Caco-2 (cell line): ENCODE data around the gene HEXIM2. TPM values are rescaled to one million over a fixed set of nuclear protein-coding genes. Genes with fewer than 3 reads are reported as not detected.

Experiments used
- BruUV-seq: library from RNA; stranded (reverse); fragments of 400-500 nt; replicated peaks from 2 replicates; lab custom pipeline; 2021; lab: Mats Ljungman, UMichigan
- CTCF ChIA-PET: fragments of 300-600 bp; sonication (Branson Sonifier 250); formaldehyde crosslinking; loops from one replicate; lab custom pipeline; 2022; ENCODE audit warnings: antibody characterized with exemption; lab: Charles Lee
- POLR2A ChIA-PET: fragments of 300-600 bp; sonication (Branson Sonifier 250); formaldehyde crosslinking; loops from one replicate; lab custom pipeline; 2022; ENCODE audit warnings: antibody characterized with exemption; lab: Charles Lee
- DNase-seq, 2 experiments: peaks; one replicate each; pipeline versions ENCODE4 v3.0.0 to v3.0.0-alpha.2; 2020 to 2022
- H3K27me3 ChIP-seq: replicated peaks from 2 replicates; pipeline ENCODE4 v1.6.0; 2011; ENCODE audit warnings: low read length; ENCODE audit not compliant: control insufficient read depth, insufficient read depth
- H3K36me3 ChIP-seq: 2 replicates; pipeline ENCODE4 v1.5.1; 2011; ENCODE audit warnings: low read length; ENCODE audit not compliant: control insufficient read depth, insufficient read depth
- H3K4me1 ChIP-seq: fragments of 250-450 bp; sonication (Bioruptor Pico); 2 replicates; pipeline ENCODE4 v1.5.1; 2020; ENCODE audit warnings: mild to moderate bottlenecking
- H3K4me3 ChIP-seq: 2 replicates; pipeline ENCODE4 v1.5.1; 2011; ENCODE audit warnings: low read depth, mild to moderate bottlenecking, control low read depth, low read length
- H3K9me3 ChIP-seq: fragments of 250-450 bp; sonication (Bioruptor Pico); 2 replicates; pipeline ENCODE4 v1.5.1; 2020; ENCODE audit warnings: mild to moderate bottlenecking, moderate library complexity
- H3K27ac Mint-ChIP-seq: one replicate; pipeline ENCODE4 v1.8.0; 2022; ENCODE audit warnings: mixed read lengths; ENCODE audit not compliant: unreplicated experiment
- H3K27me3 Mint-ChIP-seq: one replicate; pipeline ENCODE4 v1.8.0; 2022; ENCODE audit warnings: mixed read lengths; ENCODE audit not compliant: insufficient read depth, unreplicated experiment
- H3K36me3 Mint-ChIP-seq: one replicate; pipeline ENCODE4 v1.8.0; 2022; ENCODE audit warnings: mild to moderate bottlenecking, mixed read lengths; ENCODE audit not compliant: insufficient read depth, unreplicated experiment
- H3K4me1 Mint-ChIP-seq: one replicate; pipeline ENCODE4 v1.8.0; 2022; ENCODE audit warnings: low read depth, mixed read lengths; ENCODE audit not compliant: unreplicated experiment
- H3K4me3 Mint-ChIP-seq: one replicate; pipeline ENCODE4 v1.8.0; 2022; ENCODE audit warnings: mild to moderate bottlenecking, moderate library complexity, mixed read lengths; ENCODE audit not compliant: unreplicated experiment
- H3K9me3 Mint-ChIP-seq: one replicate; pipeline ENCODE4 v1.8.0; 2022; ENCODE audit warnings: mixed read lengths; ENCODE audit not compliant: unreplicated experiment
- intact Hi-C: fragments of 100-400 bp; cut with micrococcal nuclease; formaldehyde crosslinking; loops from one replicate; pipeline ENCODE4 v1.10.0; 2022; ENCODE audit not compliant: unreplicated experiment
- total RNA-seq: library from RNA; stranded (reverse); gene quantifications from 2 replicates; pipeline ENCODE4 v1.2.3, GENCODE V29; 2022
- TF ChIP-seq, protein P1 (sequence below), 2 experiments: fragments of 200-600 bp in 1 of 2; IDR thresholded peaks; 1 replicate in 1 of 2; 2 replicates in 1 of 2; pipeline versions ENCODE4 v1.5.1 to v1.8.0; 2011 to 2022; ENCODE audit warnings: antibody characterized with exemption in 1 of 2, control low read depth in 1 of 2, inconsistent platforms in 1 of 2, low read depth in 1 of 2, low read length in 1 of 2, mild to moderate bottlenecking in 1 of 2, moderate library complexity in 1 of 2; ENCODE audit not compliant: insufficient read depth in 1 of 2, severe bottlenecking in 1 of 2, unreplicated experiment in 1 of 2

Gene HEXIM2
- total RNA-seq, 1 experiment from 2014 or later, result 12.7 TPM

- H3K4me3 Mint-ChIP-seq, result no peak overlapping the region
These were observed 16.7 kb upstream of the HEXIM2 start for GRCh38 chr17:45145035-45145389.

GRCh38 chr17:45146166-45146565 is 15.5 kb upstream of the HEXIM2 start:
- no TSS peak for BruUV-seq
- H3K36me3 Mint-ChIP-seq, result peaks cover 55% of the 10 kb centered on the region

More at GRCh38 chr17:45145035-45145389, 16.7 kb upstream of the HEXIM2 start:
- Histone ChIP-seq H3K9me3 (no peaks in the 10 kb centered on the region), H3K36me3 (no peaks in the 10 kb centered on the region), H3K4me1 (peaks cover 11% of the 10 kb centered on the region), H3K4me3 (no peak overlapping the region), H3K27me3 (no peaks in the 10 kb centered on the region)
- intact Hi-C loops, result loop anchor here (5.0 kb wide), 1 partner anchor 227 kb away; no protein-coding TSS in a partner anchor
- H3K4me1 Mint-ChIP-seq, result peaks cover 9% of the 10 kb centered on the region
- no peak overlapping the region for H3K27ac Mint-ChIP-seq
- no TSS peak for BruUV-seq
- no peak for DNase-seq
- peaks cover 4% of the 10 kb centered on the region for H3K27me3 Mint-ChIP-seq
- TF ChIP-seq, protein P1, sequence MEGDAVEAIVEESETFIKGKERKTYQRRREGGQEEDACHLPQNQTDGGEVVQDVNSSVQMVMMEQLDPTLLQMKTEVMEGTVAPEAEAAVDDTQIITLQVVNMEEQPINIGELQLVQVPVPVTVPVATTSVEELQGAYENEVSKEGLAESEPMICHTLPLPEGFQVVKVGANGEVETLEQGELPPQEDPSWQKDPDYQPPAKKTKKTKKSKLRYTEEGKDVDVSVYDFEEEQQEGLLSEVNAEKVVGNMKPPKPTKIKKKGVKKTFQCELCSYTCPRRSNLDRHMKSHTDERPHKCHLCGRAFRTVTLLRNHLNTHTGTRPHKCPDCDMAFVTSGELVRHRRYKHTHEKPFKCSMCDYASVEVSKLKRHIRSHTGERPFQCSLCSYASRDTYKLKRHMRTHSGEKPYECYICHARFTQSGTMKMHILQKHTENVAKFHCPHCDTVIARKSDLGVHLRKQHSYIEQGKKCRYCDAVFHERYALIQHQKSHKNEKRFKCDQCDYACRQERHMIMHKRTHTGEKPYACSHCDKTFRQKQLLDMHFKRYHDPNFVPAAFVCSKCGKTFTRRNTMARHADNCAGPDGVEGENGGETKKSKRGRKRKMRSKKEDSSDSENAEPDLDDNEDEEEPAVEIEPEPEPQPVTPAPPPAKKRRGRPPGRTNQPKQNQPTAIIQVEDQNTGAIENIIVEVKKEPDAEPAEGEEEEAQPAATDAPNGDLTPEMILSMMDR (IDR thresholded peaks at IDR 0.05; ENCODE audit: insufficient read depth in 1 of 2, low read depth in 1 of 2, low read length in 1 of 2, severe bottlenecking in 1 of 2, unreplicated experiment in 1 of 2), result no peak
- H3K9me3 Mint-ChIP-seq, result no peaks in the 10 kb centered on the region
- peaks cover 52% of the 10 kb centered on the region for H3K36me3 Mint-ChIP-seq
- POLR2A ChIA-PET, result interaction anchor here (0.5 to 0.6 kb wide), 2 partner anchors 32 to 42 kb away, joined by 5 to 7 read pairs; no protein-coding TSS in a partner anchor
- CTCF ChIA-PET, result interaction anchor here (1.6 to 8.2 kb wide), 3 partner anchors 9 to 15 kb away, joined by 6 to 230 read pairs (median 158); partner anchors contain the start of genes ACBD4 and HEXIM2

DNA sequence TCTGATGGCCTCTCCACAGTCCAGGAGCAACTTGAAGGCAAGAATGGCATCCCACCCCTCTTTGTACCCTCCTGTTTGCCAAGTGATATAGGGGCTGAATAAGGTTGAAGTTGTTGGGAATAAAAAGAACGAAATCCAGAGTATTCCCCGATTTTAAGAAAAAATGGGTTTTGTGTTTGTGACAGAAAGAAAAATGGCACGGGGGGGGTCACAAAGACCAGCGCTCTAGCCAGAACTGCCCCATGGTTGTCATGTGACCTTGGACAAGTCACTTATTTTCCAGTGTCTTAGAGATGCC is 15.1 kb upstream of the HEXIM2 start:
- H3K4me3 ChIP-seq, result peak overlapping the region; percentile 57; the same call in 1 of the 2 replicates
- peaks cover 4% of the 10 kb centered on the region for H3K27me3 Mint-ChIP-seq
- peaks cover 10% of the 10 kb centered on the region for H3K4me1 Mint-ChIP-seq
- intact Hi-C loops, result loop anchor here (5.0 kb wide), 1 partner anchor 226 kb away; no protein-coding TSS in a partner anchor
- H3K27ac Mint-ChIP-seq, result peak overlapping the region; percentile 94
- H3K4me1 ChIP-seq, result peaks cover 13% of the 10 kb centered on the region
- H3K9me3 Mint-ChIP-seq, result no peaks in the 10 kb centered on the region
- no peak for DNase-seq
- ChIA-PET POLR2A (interaction anchor here (0.6 to 7.0 kb wide), 3 partner anchors 10 to 14 kb away, joined by 3 to 279 read pairs (median 3); partner anchors contain the start of genes ACBD4 and HEXIM2), CTCF (interaction anchor here (0.8 to 8.2 kb wide), 4 partner anchors 10 to 38 kb away, joined by 4 to 230 read pairs (median 82); partner anchors contain the start of genes ACBD4 and HEXIM2)
- H3K27me3 ChIP-seq, result no peaks in the 10 kb centered on the region
- TF ChIP-seq, protein P1 (IDR thresholded peaks at IDR 0.05; ENCODE audit: insufficient read depth in 1 of 2, low read depth in 1 of 2, low read length in 1 of 2, severe bottlenecking in 1 of 2, unreplicated experiment in 1 of 2), result no peak
- H3K36me3 ChIP-seq, result no peaks in the 10 kb centered on the region
- H3K4me3 Mint-ChIP-seq, result peak overlapping the region; percentile 99
- H3K36me3 Mint-ChIP-seq, result peaks cover 57% of the 10 kb centered on the region
- no peaks in the 10 kb centered on the region for H3K9me3 ChIP-seq
- no TSS peak for BruUV-seq

More at GRCh38 chr17:45146166-45146565, 15.5 kb upstream of the HEXIM2 start:
- peaks cover 9% of the 10 kb centered on the region for H3K4me1 Mint-ChIP-seq
- DNase-seq, result no peak
- ChIA-PET CTCF (interaction anchor here (0.5 to 8.2 kb wide), 5 partner anchors 10 to 37 kb away, joined by 3 to 230 read pairs (median 5); partner anchors contain the start of genes ACBD4 and HEXIM2), POLR2A (interaction anchor here (0.6 to 7.0 kb wide), 3 partner anchors 10 to 14 kb away, joined by 3 to 279 read pairs (median 3); partner anchors contain the start of genes ACBD4 and HEXIM2)
- Histone ChIP-seq H3K27me3 (no peaks in the 10 kb centered on the region), H3K4me3 (no peak overlapping the region), H3K4me1 (peaks cover 11% of the 10 kb centered on the region), H3K9me3 (no peaks in the 10 kb centered on the region), H3K36me3 (no peaks in the 10 kb centered on the region)
- H3K27me3 Mint-ChIP-seq, result peaks cover 4% of the 10 kb centered on the region
- intact Hi-C loops, result loop anchor here (5.0 kb wide), 1 partner anchor 226 kb away; no protein-coding TSS in a partner anchor
- H3K4me3 Mint-ChIP-seq, result peak overlapping the region; percentile 99
- peak overlapping the region; percentile 94 for H3K27ac Mint-ChIP-seq
- TF ChIP-seq, protein P1 (IDR thresholded peaks at IDR 0.05; ENCODE audit: insufficient read depth in 1 of 2, low read depth in 1 of 2, low read length in 1 of 2, severe bottlenecking in 1 of 2, unreplicated experiment in 1 of 2), result no peak
- H3K9me3 Mint-ChIP-seq, result no peaks in the 10 kb centered on the region
